ENCODE results near the gene CCDC187.
"Not testable (repeated sequence)": the region's sequence is repeated elsewhere in the genome, so short reads cannot be mapped to it uniquely, and the experiment has no call there.

The CCDC187 gene

GRCh38 chr9:136273244-136273865, 30.5 kb downstream of the CCDC187 start:
- TF ChIP-seq, protein P1, sequence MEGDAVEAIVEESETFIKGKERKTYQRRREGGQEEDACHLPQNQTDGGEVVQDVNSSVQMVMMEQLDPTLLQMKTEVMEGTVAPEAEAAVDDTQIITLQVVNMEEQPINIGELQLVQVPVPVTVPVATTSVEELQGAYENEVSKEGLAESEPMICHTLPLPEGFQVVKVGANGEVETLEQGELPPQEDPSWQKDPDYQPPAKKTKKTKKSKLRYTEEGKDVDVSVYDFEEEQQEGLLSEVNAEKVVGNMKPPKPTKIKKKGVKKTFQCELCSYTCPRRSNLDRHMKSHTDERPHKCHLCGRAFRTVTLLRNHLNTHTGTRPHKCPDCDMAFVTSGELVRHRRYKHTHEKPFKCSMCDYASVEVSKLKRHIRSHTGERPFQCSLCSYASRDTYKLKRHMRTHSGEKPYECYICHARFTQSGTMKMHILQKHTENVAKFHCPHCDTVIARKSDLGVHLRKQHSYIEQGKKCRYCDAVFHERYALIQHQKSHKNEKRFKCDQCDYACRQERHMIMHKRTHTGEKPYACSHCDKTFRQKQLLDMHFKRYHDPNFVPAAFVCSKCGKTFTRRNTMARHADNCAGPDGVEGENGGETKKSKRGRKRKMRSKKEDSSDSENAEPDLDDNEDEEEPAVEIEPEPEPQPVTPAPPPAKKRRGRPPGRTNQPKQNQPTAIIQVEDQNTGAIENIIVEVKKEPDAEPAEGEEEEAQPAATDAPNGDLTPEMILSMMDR (IDR thresholded peaks at IDR 0.05; ENCODE audit: insufficient read depth, low read depth, low read length, missing control alignments) = no peak
- H3K4me3 ChIP-seq (ENCODE audit: low read depth, low read length) = no peak overlapping the region
- DNase-seq (ENCODE audit: low read depth) = no peak

- no peak overlapping the region for H3K4me3 ChIP-seq (ENCODE audit: low read depth, low read length)
- no peak for DNase-seq (ENCODE audit: low read depth)
- TF ChIP-seq, protein P1 (IDR thresholded peaks at IDR 0.05; ENCODE audit: insufficient read depth, low read depth, low read length, missing control alignments) = no peak
Observed at GRCh38 chr9:136270173-136270705, 33.7 kb downstream of the CCDC187 start.

DNA sequence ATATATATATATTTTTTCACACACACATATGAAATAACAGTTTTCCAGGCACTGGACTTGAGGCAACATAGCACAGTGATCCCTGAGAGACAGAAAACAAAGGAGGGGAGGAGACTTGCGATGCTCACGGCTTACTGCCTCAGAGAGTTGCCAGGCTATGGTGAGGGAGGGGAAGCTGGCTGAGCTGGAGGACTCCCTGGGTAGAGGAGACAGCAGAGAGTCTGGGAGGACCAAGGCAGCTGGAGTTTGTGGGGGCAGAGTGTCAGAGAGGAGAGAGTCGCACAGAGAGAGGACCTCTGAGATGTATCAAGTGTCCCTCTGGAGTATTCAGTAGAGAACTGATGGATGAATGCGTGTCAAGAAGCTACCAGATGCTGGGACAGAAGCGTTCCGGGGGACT, 35.2 kb downstream of the CCDC187 start:
- no peak for DNase-seq (ENCODE audit: low read depth)
- H3K4me3 ChIP-seq (ENCODE audit: low read depth, low read length) = no peak overlapping the region
- TF ChIP-seq, protein P1 (IDR thresholded peaks at IDR 0.05; ENCODE audit: insufficient read depth, low read depth, low read length, missing control alignments) = no peak

DNA sequence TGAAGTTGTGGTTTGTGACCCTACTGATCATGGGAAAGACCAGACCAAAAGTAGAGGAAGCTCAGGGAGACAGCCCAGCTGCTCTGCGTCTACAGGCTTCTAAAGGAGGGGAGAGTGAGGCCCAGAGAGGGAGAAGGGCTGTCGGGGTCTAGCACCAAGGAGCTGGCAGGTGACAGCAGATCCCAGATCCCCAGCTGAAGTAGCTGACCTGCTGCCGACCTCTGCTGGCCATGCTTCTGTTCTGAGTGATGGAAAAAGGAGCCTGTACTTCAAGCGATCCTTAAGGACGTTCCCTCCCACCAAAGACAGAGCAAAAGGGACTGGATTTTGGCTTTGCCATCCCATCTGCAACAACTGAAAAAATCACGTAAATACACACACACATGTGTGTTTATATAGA, 35.6 kb downstream of the CCDC187 start:
- TF ChIP-seq, protein P1 (IDR thresholded peaks at IDR 0.05; ENCODE audit: insufficient read depth, low read depth, low read length, missing control alignments) = no peak
- H3K4me3 ChIP-seq (ENCODE audit: low read depth, low read length) = no peak overlapping the region
- DNase-seq (ENCODE audit: low read depth) = no peak

- DNase-seq (ENCODE audit: low read depth) = peak; percentile 90
- peak overlapping the region; percentile 55 for H3K4me3 ChIP-seq (ENCODE audit: low read depth, low read length)
- TF ChIP-seq, protein P1 (IDR thresholded peaks at IDR 0.05; ENCODE audit: insufficient read depth, low read depth, low read length, missing control alignments) = peak; percentile 21
Observed at GRCh38 chr9:136267261-136268111, 36.4 kb downstream of the CCDC187 start.

GRCh38 chr9:136266641-136267040, 37.3 kb downstream of the CCDC187 start:
- H3K4me3 ChIP-seq (ENCODE audit: low read depth, low read length) = peak overlapping the region; percentile 38; the same call in 1 of the 2 replicates
- DNase-seq (ENCODE audit: low read depth) = not testable (repeated sequence)

DNA sequence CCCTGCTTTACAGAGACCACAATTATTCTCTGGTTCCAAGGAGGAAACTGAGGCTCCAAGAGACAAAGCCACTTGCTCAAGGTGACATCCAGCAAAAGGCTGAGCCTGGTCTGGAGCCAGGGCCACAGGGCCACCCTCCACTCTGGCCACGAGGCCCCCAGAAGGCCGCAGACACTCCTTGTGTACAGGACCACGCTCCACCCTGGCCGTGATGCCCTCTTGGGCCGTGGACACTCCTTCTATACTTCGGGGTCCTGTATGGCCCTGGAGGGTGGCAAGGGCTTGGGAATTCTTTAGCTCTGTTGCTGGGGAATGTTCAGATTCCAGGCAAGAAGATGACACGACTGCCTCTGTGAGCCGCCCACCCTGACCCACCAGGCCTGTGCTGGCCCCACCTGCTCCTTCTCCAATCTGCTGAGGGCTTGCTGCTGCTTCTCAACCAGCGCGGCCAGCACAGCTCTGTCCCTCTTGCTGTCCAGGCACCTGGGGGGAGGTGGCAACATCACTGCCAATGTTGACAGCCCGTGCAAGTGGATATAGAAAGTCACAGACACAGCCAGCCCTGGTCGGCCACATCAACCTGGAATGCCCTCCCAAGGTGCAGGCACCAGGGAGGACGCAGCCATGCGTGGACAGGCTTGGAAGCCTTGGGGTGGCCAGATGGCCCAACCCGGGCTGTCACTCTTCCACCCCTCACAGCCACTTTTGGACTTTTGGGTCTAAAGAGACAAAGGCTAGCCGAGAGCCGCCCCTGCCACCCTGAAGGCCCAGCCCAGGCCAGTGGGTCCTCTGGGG, 38.1 kb downstream of the CCDC187 start:
- TF ChIP-seq, protein P1 (IDR thresholded peaks at IDR 0.05; ENCODE audit: insufficient read depth, low read depth, low read length, missing control alignments) = no peak
- no peak overlapping the region for H3K4me3 ChIP-seq (ENCODE audit: low read depth, low read length)
- no peak for DNase-seq (ENCODE audit: low read depth)
